Tibial nerve (tissue), 4 donors: ENCODE results near the gene KLHDC10.
"Not testable (repeated sequence)": the region's sequence is repeated elsewhere in the genome, so short reads cannot be mapped to it uniquely, and the experiment has no call there.

ENCODE experiments used
- EP300 ChIP-seq, 2 donors: sonication (generic); formaldehyde crosslinking; IDR thresholded peaks; one replicate each; pipeline ENCODE4 v1.6.1; 2017; ENCODE audit warnings: antibody characterized with exemption in 2 of 2, mild to moderate bottlenecking in 1 of 2
- POLR2A ChIP-seq, 2 donors: fragments of 450-650 bp; IDR thresholded peaks; one replicate each; pipeline ENCODE4 v1.6.1; 2017; ENCODE audit warnings: antibody characterized with exemption in 2 of 2, mild to moderate bottlenecking in 2 of 2, moderate library complexity in 2 of 2
- TF ChIP-seq, protein P1 (sequence below), 5 experiments: fragments of 200-600 bp in 3 of 5; fragments of 450-650 bp in 2 of 5; sonication (generic) in 3 of 5; IDR thresholded peaks; one replicate each; pipeline ENCODE4 v1.5.1; 2016 to 2019; ENCODE audit warnings: antibody characterized with exemption in 5 of 5, mild to moderate bottlenecking in 3 of 5, moderate library complexity in 2 of 5

DNA sequence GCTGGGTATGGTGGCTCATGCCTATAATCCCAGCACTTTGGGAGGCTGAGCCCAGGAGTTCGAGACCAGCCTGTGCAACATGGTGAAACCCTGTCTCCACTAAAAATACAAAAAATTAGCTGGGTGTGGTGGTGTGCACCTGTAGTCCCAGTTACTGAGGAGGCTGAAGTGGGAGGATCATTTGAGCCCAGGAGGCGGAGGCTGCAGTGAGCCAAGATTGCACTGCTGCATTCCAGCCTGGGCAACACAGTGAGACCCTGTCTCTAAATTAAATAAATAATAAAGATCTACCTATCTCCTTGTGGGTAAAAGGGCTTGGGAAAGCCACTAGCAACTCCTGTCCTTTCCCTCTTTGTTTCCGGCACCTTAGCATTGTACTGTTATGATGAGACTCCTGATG lies 56.5 kb downstream of the KLHDC10 start:
- TF ChIP-seq POLR2A, EP300 (IDR thresholded peaks at IDR 0.05): not testable (repeated sequence)
- TF ChIP-seq, protein P1, sequence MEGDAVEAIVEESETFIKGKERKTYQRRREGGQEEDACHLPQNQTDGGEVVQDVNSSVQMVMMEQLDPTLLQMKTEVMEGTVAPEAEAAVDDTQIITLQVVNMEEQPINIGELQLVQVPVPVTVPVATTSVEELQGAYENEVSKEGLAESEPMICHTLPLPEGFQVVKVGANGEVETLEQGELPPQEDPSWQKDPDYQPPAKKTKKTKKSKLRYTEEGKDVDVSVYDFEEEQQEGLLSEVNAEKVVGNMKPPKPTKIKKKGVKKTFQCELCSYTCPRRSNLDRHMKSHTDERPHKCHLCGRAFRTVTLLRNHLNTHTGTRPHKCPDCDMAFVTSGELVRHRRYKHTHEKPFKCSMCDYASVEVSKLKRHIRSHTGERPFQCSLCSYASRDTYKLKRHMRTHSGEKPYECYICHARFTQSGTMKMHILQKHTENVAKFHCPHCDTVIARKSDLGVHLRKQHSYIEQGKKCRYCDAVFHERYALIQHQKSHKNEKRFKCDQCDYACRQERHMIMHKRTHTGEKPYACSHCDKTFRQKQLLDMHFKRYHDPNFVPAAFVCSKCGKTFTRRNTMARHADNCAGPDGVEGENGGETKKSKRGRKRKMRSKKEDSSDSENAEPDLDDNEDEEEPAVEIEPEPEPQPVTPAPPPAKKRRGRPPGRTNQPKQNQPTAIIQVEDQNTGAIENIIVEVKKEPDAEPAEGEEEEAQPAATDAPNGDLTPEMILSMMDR (IDR thresholded peaks at IDR 0.05) = not testable (repeated sequence)
